Heart right ventricle (tissue), 16 donors: ENCODE results near the gene HYKK. TPM values are rescaled to one million over a fixed set of nuclear protein-coding genes. Genes with fewer than 3 reads are reported as not detected.

ENCODE experiments used
- ATAC-seq, 8 donors: fragments of 200-7000 bp; cut with Tn5 transposase; one replicate each; pipeline ENCODE4 v1.9.1; 2020; ENCODE audit warnings: mild to moderate bottlenecking in 8 of 8, moderate library complexity in 8 of 8, moderate number of reproducible peaks in 1 of 8
- DNase-seq, 2 donors: peaks; one replicate each; pipeline ENCODE4 v3.0.0-alpha.2; 2020
- H3K27ac ChIP-seq, 10 donors: fragments of 200-600 bp; sonication (generic) in 2 of 10; one replicate each; pipeline versions ENCODE4 v1.5.0 to v1.8.0; 2020 to 2022; ENCODE audit warnings: mild to moderate bottlenecking in 3 of 10
- H3K27me3 ChIP-seq, 7 donors: fragments of 200-600 bp; one replicate each; pipeline ENCODE4 v1.8.0; 2021 to 2022; ENCODE audit warnings: mild to moderate bottlenecking in 2 of 7
- H3K36me3 ChIP-seq, 9 donors: fragments of 200-600 bp; sonication (generic) in 1 of 9; one replicate each; pipeline versions ENCODE4 v1.5.0 to v1.8.0; 2020 to 2022; ENCODE audit warnings: mild to moderate bottlenecking in 2 of 9
- H3K4me1 ChIP-seq, 9 donors: fragments of 200-600 bp; sonication (generic) in 1 of 9; one replicate each; pipeline versions ENCODE4 v1.5.0 to v1.8.0; 2020 to 2022; ENCODE audit warnings: mild to moderate bottlenecking in 4 of 9
- H3K4me3 ChIP-seq, 10 donors: fragments of 200-600 bp; sonication (generic) in 2 of 10; one replicate each; pipeline versions ENCODE4 v1.5.0 to v1.8.0; 2020 to 2022; ENCODE audit warnings: mild to moderate bottlenecking in 7 of 10, moderate library complexity in 2 of 10
- H3K9me3 ChIP-seq, 11 donors: fragments of 200-600 bp in 10 of 11; sonication (generic) in 2 of 11; one replicate each; pipeline versions ENCODE4 v1.5.0 to v1.8.0; 2013 to 2022; ENCODE audit warnings: mild to moderate bottlenecking in 2 of 11, control low read depth in 1 of 11, moderate library complexity in 1 of 11
- CTCF ChIP-seq, 9 donors: fragments of 200-600 bp; sonication (generic) in 2 of 9; IDR thresholded peaks; one replicate each; pipeline versions ENCODE4 v1.5.0 to v1.8.0; 2021 to 2022; ENCODE audit warnings: antibody characterized with exemption in 9 of 9, mild to moderate bottlenecking in 5 of 9, moderate library complexity in 1 of 9
- WGBS, 2 donors: extraction: QIAGEN DNeasy Blood & Tissue Kit; methylation state at CpG; one replicate each; pipeline ENCODE4 v1.1.7; 2013; ENCODE audit warnings: inconsistent platforms in 1 of 2; 5-methylcytosine and 5-hydroxymethylcytosine counted together
- intact Hi-C, 10 donors: fragments of 100-400 bp; cut with DNase I; formaldehyde crosslinking; loops; one replicate each; pipeline versions ENCODE4 v1.11.1 to v1.14.2; 2022
- polyA plus RNA-seq, 2 donors: library from polyadenylated mRNA; stranded (reverse); fragments of 200-250 nt; gene quantifications; one replicate each; pipeline ENCODE4 v1.2.3, GENCODE V29; 2013
- total RNA-seq, 10 donors: library from RNA; stranded (reverse); fragmentation: NEBNext Ultra II Directional in 3 of 10; extraction: Animal tissue kit (Norgen Biotek cat#: 25700) in 3 of 10; gene quantifications; one replicate each; pipeline versions ENCODE4 v1.2.1 to v1.2.4, GENCODE V29; 2021 to 2023
- donor health status: Arrhythmogenic right ventricular cardiomyopathy.
- donor health status: ischemic (EF 13 %, LVEDD 7.1; RV severe dilation, severe dysfunction).
- donor health status: healthy with polysubstance abuse.
- donor health status: DM: no; HTN: yes; CAD: no.
- donor health status: DM: no; HTN: no; CAD: no.
- donor health status: ischemic (EF 25% LVEDD 6.9; RV normal size, moderate dysfunction).
- donor health status: ischemic (EF 25% LVEDD 5.7; RV mildly dilated, moderate dysfunction).
- donor health status: healthy.
- donor health status: DM: yes; HTN: yes; CAD: no.
- donor health status: Ischemic cardiomyopathy.
- donor health status: ischemic (EF 35%, LVEDD 5.7; RV mildly dilated, moderate dysfunction).
- donor health status: nonischemic (EF 11% LVEDD 7.7; RV severe dilation, severe dysfunction).
- donor health status: DM: yes; HTN: yes; CAD: no.
- donor health status: PGD.
- donor health status: ischemic (EF 29% LVEDD 5.4; RV normal size, mild dysfunction).
- donor health status: nonischemic (EF 23%, LVEDD 6.1; RV moderate dilation, normal function).

HYKK gene
- total and polyA plus RNA-seq, 12 donors, result 2.2 to 7.7 (median 6.7) TPM

GRCh38 chr15:78469031-78469430 lies 38.3 kb upstream of the HYKK start:
- WGBS, 2 donors, result 95 to 98% methylated on average over 1 of the region's 1 CpG
- DNase-seq, result no peak
- no peak for TF ChIP-seq CTCF (IDR thresholded peaks at IDR 0.05)
- ATAC-seq, result no peak
- Histone ChIP-seq H3K27me3 (no peaks in the 10 kb centered on the region), H3K4me1 (peaks cover 3 to 27% (median 17%) of the 10 kb centered on the region in 9 donors), H3K4me3 (no peak overlapping the region), H3K9me3 (no peaks in the 10 kb centered on the region), H3K36me3 (peaks cover 0 to 100% (median 61%) of the 10 kb centered on the region in 9 donors), H3K27ac (no peak overlapping the region)
- intact Hi-C loops, result no loop called here

- 77 to 78% methylated on average over 5 of the region's 5 CpGs for WGBS, 2 donors
- no peaks in the 10 kb centered on the region for H3K9me3 ChIP-seq
- H3K4me3 ChIP-seq, result no peak overlapping the region
- no peaks in the 10 kb centered on the region for H3K4me1 ChIP-seq
- no peaks in the 10 kb centered on the region for H3K27me3 ChIP-seq
- H3K36me3 ChIP-seq, result peaks cover 0 to 98% (median 77%) of the 10 kb centered on the region in 9 donors
- ATAC-seq, result no peak
- no peak for TF ChIP-seq CTCF (IDR thresholded peaks at IDR 0.05)
- intact Hi-C loops, result no loop called here
- no peak overlapping the region for H3K27ac ChIP-seq
- no peak for DNase-seq
Measured at GRCh38 chr15:78477295-78477694, 30.1 kb upstream of the HYKK start.

- 93 to 95% methylated on average over 3 of the region's 3 CpGs for WGBS, 2 donors
- no peak for TF ChIP-seq CTCF (IDR thresholded peaks at IDR 0.05)
- H3K36me3 ChIP-seq, result peaks cover 0 to 98% (median 70%) of the 10 kb centered on the region in 9 donors
- no peaks in the 10 kb centered on the region for H3K4me1 ChIP-seq
- DNase-seq (no peak), ATAC-seq (no peak)
- no peaks in the 10 kb centered on the region for H3K9me3 ChIP-seq
- no peaks in the 10 kb centered on the region for H3K27me3 ChIP-seq
- H3K27ac ChIP-seq, result no peak overlapping the region
- H3K4me3 ChIP-seq, result no peak overlapping the region
- intact Hi-C loops, result loop anchor here in 4 of 10 donors (5.0 kb wide), 2 partner anchors 167 to 172 kb away; no protein-coding TSS in a partner anchor
Measured at GRCh38 chr15:78479650-78480049, 27.7 kb upstream of the HYKK start.

- H3K27ac ChIP-seq, result no peak overlapping the region
- intact Hi-C loops, result loop anchor here in 5 of 10 donors (2.0 to 5.0 kb wide), 3 partner anchors 170 to 175 kb away; no protein-coding TSS in a partner anchor
- H3K27me3 ChIP-seq, result no peaks in the 10 kb centered on the region
- no peaks in the 10 kb centered on the region for H3K4me1 ChIP-seq
- H3K4me3 ChIP-seq, result no peak overlapping the region
- ATAC-seq, result no peak
- DNase-seq, result no peak
- peaks cover 0 to 99% (median 78%) of the 10 kb centered on the region in 9 donors for H3K36me3 ChIP-seq
- no peak for TF ChIP-seq CTCF (IDR thresholded peaks at IDR 0.05)
- 91 to 96% methylated on average over 7 of the region's 7 CpGs for WGBS, 2 donors
- H3K9me3 ChIP-seq, result no peaks in the 10 kb centered on the region
Measured at GRCh38 chr15:78481917-78482316, 25.5 kb upstream of the HYKK start.
